K562 (cell line): ENCODE data around the gene LRRC8E. TPM values are rescaled to one million over a fixed set of nuclear protein-coding genes. Genes with fewer than 3 reads are reported as not detected.

Source experiments
- AFF4 ChIP-seq: sonication (generic); formaldehyde crosslinking; IDR thresholded peaks from 2 replicates; pipeline ENCODE4 v1.8.0; 2023; ENCODE audit warnings: mild to moderate bottlenecking, missing genetic modification reagents
- BACH1 ChIP-seq: fragments of 200-800 bp; sonication (Bioruptor generic); IDR thresholded peaks from 2 replicates; pipeline ENCODE4 v1.6.1; 2016; ENCODE audit warnings: missing genetic modification characterization, missing compliant biosample characterization
- CTCFL ChIP-seq: IDR thresholded peaks from 2 replicates; pipeline ENCODE4 v1.6.1; 2011; ENCODE audit warnings: borderline replicate concordance, low read depth, mild to moderate bottlenecking, moderate library complexity, low read length; ENCODE audit not compliant: insufficient read depth, poor library complexity, severe bottlenecking
- DIDO1 ChIP-seq: fragments of 450-650 bp; IDR thresholded peaks from 2 replicates; pipeline ENCODE4 v1.6.1; 2016; ENCODE audit warnings: low read depth, missing biosample characterization, missing genetic modification characterization
- E2F1 ChIP-seq: sonication (generic); formaldehyde crosslinking; IDR thresholded peaks from 2 replicates; pipeline ENCODE4 v1.8.1; 2023; ENCODE audit warnings: mild to moderate bottlenecking, missing genetic modification reagents, moderate library complexity
- PHB2 ChIP-seq: fragments of 450-650 bp; IDR thresholded peaks from 2 replicates; pipeline ENCODE4 v1.6.1; 2017; ENCODE audit warnings: low read depth
- PHF8 ChIP-seq: fragments of 200-600 bp; sonication (generic); IDR thresholded peaks from 2 replicates; pipeline ENCODE4 v1.6.1; 2012; ENCODE audit warnings: mixed run types, mild to moderate bottlenecking, inconsistent platforms, low read length, moderate library complexity, borderline replicate concordance
- POLR2AphosphoS5 ChIP-seq: IDR thresholded peaks from 2 replicates; pipeline ENCODE4 v1.6.1; 2011; ENCODE audit warnings: mild to moderate bottlenecking, low read depth, low read length, moderate library complexity; ENCODE audit not compliant: control insufficient read depth, insufficient read depth
- RBM14 ChIP-seq: fragments of 200-400 bp; formaldehyde crosslinking; IDR thresholded peaks from 2 replicates; pipeline ENCODE4 v1.6.1; 2018; ENCODE audit warnings: low read depth, mild to moderate bottlenecking, low read length, moderate library complexity, borderline replicate concordance; ENCODE audit not compliant: insufficient read depth
- THAP7 ChIP-seq: fragments of 250-450 bp; sonication (Bioruptor Pico); IDR thresholded peaks from 2 replicates; pipeline ENCODE4 v1.5.0; 2021
- ZHX1 ChIP-seq: fragments of 150-350 bp; conservative IDR thresholded peaks from 2 replicates; pipeline ENCODE4 v1.6.1; 2014; ENCODE audit warnings: low read length
- ZNF124 ChIP-seq: sonication (generic); formaldehyde crosslinking; IDR thresholded peaks from 2 replicates; pipeline ENCODE4 v1.8.1; 2022; ENCODE audit warnings: missing genetic modification reagents
- ZNF445 ChIP-seq: fragments of 250-450 bp; sonication (Bioruptor Pico); IDR thresholded peaks from 2 replicates; pipeline ENCODE4 v1.4.0; 2020; ENCODE audit warnings: low read depth, mild to moderate bottlenecking, moderate library complexity
- ZNF584 ChIP-seq: fragments of 200-800 bp; sonication (Bioruptor generic); IDR thresholded peaks from 2 replicates; pipeline ENCODE4 v1.6.1; 2016; ENCODE audit warnings: low read depth, mild to moderate bottlenecking, missing genetic modification characterization, missing compliant biosample characterization
- polyA plus RNA-seq, 8 experiments: library from polyadenylated mRNA; depleted of rRNA in 4 of 8; stranded (reverse) in 5 of 8; unstranded in 3 of 8; fragments of >200 nt; fragmentation: Nextera tagmentation in 2 of 8; fragmentation: Illumina TruSeq in 1 of 8; extraction: Ambion mirVana in 2 of 8; extraction: Trizol in 1 of 8; gene quantifications; 2 replicates each; pipeline versions ENCODE4 v1.2.1 to v1.2.3, GENCODE V29; 2011 to 2014; ENCODE audit warnings: inconsistent platforms in 1 of 8, missing spikeins in 1 of 8
- total RNA-seq, 7 experiments: library from RNA; depleted of rRNA in 6 of 7; stranded (reverse); fragments of >200 nt in 6 of 7; fragmentation: Illumina TruSeq in 2 of 7; extraction: Trizol in 2 of 7; gene quantifications; 2 replicates each; pipeline versions ENCODE4 v1.2.1 to v1.2.3, GENCODE V29; 2011 to 2021; ENCODE audit warnings: low replicate concordance in 1 of 7

The LRRC8E gene
- total and polyA plus RNA-seq, 9 of the 15 experiments (the other 6 are each of a cell fraction or from before 2014, with no cell fraction given) = 0.08 to 5.7 (median 3.5) TPM; not detected in 1

GRCh38 chr19:7944177-7944761 is 56.0 kb downstream of the LRRC8E start (continued):
- TF ChIP-seq CTCFL (peak; percentile 74), DIDO1 (no peak), POLR2AphosphoS5 (no peak), RBM14 (no peak), ZNF445 (CRISPR knock-in tag) (no peak), ZNF584 (CRISPR knock-in tag) (no peak), E2F1 (CRISPR knock-in tag) (no peak), ZHX1 (no peak), ZNF124 (CRISPR knock-in tag) (no peak), THAP7 (CRISPR knock-in tag) (no peak), AFF4 (no peak), PHF8 (no peak), PHB2 (no peak), BACH1 (tag) (no peak)
